ENCODE results near the gene UTP4.
"Not testable (repeated sequence)": the region's sequence is repeated elsewhere in the genome, so short reads cannot be mapped to it uniquely, and the experiment has no call there.

The UTP4 gene

DNA sequence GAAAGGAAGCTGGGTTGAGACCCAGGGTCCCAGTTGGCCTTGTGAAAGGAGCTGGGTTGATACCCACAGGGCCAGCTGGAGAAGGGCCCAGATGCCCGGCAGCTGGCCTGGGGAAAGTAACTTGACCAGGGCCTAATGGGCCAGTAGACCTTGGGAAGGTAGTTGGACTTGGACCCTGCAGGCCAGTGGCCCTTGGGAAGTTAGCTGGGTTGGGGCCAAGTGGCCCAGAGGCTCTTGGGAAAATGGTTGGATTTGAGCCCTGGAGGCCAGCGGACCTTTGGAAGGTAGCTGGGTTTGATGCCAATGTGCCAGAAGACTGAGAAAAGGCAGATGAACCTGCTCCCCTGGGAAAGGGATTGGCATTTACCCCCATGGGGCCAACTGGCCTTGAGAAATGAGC, 13.5 kb upstream of the UTP4 start:
- Histone ChIP-seq H3K79me2 (ENCODE audit: low read length) (peaks cover 4% of the 10 kb centered on the region; the same call in 1 of the 2 replicates), H4K20me1 (ENCODE audit: insufficient read depth, low read length) (peaks cover 10% of the 10 kb centered on the region), H3K4me1 (ENCODE audit: low read length) (no peaks in the 10 kb centered on the region), H3K4me2 (ENCODE audit: low read length) (no peak overlapping the region), H3K27me3 (ENCODE audit: low read depth, low read length) (no peaks in the 10 kb centered on the region), H3K4me3 (ENCODE audit: low read length) (no peak overlapping the region), H3K9me3 (ENCODE audit: insufficient read depth, low read length) (no peaks in the 10 kb centered on the region), H3K9ac (ENCODE audit: low read length) (no peak overlapping the region), H2AFZ (ENCODE audit: low read depth, low read length) (no peak overlapping the region), H3K27ac (ENCODE audit: low read length) (no peak overlapping the region), H3K36me3 (replicated peaks; ENCODE audit: low read depth, low read length) (peaks cover 26% of the 10 kb centered on the region)
- TF ChIP-seq, protein P1, sequence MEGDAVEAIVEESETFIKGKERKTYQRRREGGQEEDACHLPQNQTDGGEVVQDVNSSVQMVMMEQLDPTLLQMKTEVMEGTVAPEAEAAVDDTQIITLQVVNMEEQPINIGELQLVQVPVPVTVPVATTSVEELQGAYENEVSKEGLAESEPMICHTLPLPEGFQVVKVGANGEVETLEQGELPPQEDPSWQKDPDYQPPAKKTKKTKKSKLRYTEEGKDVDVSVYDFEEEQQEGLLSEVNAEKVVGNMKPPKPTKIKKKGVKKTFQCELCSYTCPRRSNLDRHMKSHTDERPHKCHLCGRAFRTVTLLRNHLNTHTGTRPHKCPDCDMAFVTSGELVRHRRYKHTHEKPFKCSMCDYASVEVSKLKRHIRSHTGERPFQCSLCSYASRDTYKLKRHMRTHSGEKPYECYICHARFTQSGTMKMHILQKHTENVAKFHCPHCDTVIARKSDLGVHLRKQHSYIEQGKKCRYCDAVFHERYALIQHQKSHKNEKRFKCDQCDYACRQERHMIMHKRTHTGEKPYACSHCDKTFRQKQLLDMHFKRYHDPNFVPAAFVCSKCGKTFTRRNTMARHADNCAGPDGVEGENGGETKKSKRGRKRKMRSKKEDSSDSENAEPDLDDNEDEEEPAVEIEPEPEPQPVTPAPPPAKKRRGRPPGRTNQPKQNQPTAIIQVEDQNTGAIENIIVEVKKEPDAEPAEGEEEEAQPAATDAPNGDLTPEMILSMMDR (IDR thresholded peaks at IDR 0.05; ENCODE audit: low read depth, low read length): no peak
- no peak for TF ChIP-seq EZH2phosphoT487 (IDR thresholded peaks at IDR 0.05; ENCODE audit: low read depth)

DNA sequence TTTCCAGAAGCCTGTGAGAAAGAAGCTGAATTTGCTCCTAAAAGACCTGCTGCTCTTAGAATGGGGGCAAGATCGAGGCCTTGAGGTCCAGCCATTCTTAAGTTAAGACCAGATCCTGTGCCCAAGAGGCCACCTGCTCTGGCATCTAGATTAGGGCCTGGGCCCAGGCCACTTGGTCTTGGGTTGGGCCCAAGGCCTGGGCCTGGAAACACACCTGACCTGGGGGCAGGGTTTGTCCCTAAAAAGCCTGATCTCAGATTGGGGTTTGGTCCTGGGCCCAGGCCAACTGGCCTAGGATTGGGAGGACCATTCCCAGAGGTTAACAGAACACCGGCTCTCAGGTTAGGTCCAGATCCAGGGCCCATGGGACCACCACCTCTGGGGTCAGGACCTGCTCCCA, 12.9 kb upstream of the UTP4 start:
- TF ChIP-seq, protein P1 (IDR thresholded peaks at IDR 0.05; ENCODE audit: low read depth, low read length): no peak
- TF ChIP-seq EZH2phosphoT487 (IDR thresholded peaks at IDR 0.05; ENCODE audit: low read depth): no peak
- no peak overlapping the region for H2AFZ ChIP-seq (ENCODE audit: low read depth, low read length)
- H3K4me2 ChIP-seq (ENCODE audit: low read length): no peak overlapping the region
- no peaks in the 10 kb centered on the region for H3K4me1 ChIP-seq (ENCODE audit: low read length)
- H3K27ac ChIP-seq (ENCODE audit: low read length): no peak overlapping the region
- peaks cover 10% of the 10 kb centered on the region for H4K20me1 ChIP-seq (ENCODE audit: insufficient read depth, low read length)
- H3K9ac ChIP-seq (ENCODE audit: low read length): no peak overlapping the region
- no peaks in the 10 kb centered on the region for H3K27me3 ChIP-seq (ENCODE audit: low read depth, low read length)
- no peaks in the 10 kb centered on the region for H3K9me3 ChIP-seq (ENCODE audit: insufficient read depth, low read length)
- H3K79me2 ChIP-seq (ENCODE audit: low read length): peaks cover 8% of the 10 kb centered on the region; the same call in 1 of the 2 replicates
- H3K4me3 ChIP-seq (ENCODE audit: low read length): no peak overlapping the region
- peaks cover 26% of the 10 kb centered on the region for H3K36me3 ChIP-seq (replicated peaks; ENCODE audit: low read depth, low read length)

DNA sequence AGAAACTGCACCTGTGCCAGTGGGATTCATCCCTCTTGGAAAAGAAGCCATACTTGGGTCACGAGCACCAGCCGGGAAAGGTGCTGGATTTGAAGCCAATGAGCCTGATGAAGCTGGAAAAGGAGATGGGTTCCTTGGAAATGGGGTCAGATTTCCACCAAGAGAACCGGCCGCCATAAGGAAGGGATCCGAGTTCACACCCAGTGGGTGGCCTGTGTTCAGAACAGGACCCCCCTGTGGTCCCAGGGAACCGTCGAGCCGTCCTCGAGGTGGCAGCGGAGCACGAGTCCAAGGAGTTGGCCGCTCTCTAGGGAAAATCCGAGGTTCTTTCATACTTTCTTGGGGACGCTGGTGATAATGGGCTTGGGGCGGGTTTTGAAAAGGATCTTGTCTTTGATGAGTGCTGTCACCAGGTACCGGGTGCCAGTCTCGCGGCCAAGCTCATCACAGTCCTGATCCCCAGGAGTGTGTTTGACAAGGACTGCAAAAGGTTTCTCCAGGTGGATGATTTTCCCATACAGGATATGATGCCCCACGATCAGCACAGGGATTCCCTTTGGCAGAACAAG, 12.3 kb upstream of the UTP4 start:
- no peak overlapping the region for H3K9ac ChIP-seq (ENCODE audit: low read length)
- no peaks in the 10 kb centered on the region for H3K4me1 ChIP-seq (ENCODE audit: low read length)
- no peak overlapping the region for H3K27ac ChIP-seq (ENCODE audit: low read length)
- no peak overlapping the region for H3K4me3 ChIP-seq (ENCODE audit: low read length)
- no peak overlapping the region for H3K4me2 ChIP-seq (ENCODE audit: low read length)
- no peaks in the 10 kb centered on the region for H3K9me3 ChIP-seq (ENCODE audit: insufficient read depth, low read length)
- peaks cover 26% of the 10 kb centered on the region for H3K36me3 ChIP-seq (replicated peaks; ENCODE audit: low read depth, low read length)
- H3K79me2 ChIP-seq (ENCODE audit: low read length): peaks cover 11% of the 10 kb centered on the region
- H3K27me3 ChIP-seq (ENCODE audit: low read depth, low read length): no peaks in the 10 kb centered on the region
- H4K20me1 ChIP-seq (ENCODE audit: insufficient read depth, low read length): peaks cover 9% of the 10 kb centered on the region
- H2AFZ ChIP-seq (ENCODE audit: low read depth, low read length): no peak overlapping the region
- TF ChIP-seq, protein P1 (IDR thresholded peaks at IDR 0.05; ENCODE audit: low read depth, low read length): no peak
- TF ChIP-seq EZH2phosphoT487 (IDR thresholded peaks at IDR 0.05; ENCODE audit: low read depth): no peak

DNA sequence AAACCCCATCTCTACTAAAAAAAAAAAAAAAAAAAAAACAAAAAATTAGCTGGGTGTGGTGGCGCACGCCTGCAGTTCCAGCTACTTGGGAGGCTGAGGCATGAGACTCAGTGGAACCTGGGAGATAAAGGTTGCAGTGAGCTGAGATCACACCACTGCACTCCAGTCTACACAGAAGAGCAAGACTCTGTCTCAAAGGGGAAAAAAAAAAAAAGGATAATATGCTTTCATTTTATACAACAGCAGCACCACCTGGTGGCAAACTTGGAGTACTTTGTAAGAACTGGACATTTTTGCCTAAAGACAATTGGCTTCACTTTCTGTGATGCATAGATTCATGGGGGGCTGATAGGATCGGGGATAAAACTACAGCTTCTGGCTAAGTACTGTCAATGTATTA, 8.5 kb upstream of the UTP4 start:
- no peak overlapping the region for H2AFZ ChIP-seq (ENCODE audit: low read depth, low read length)
- no peak overlapping the region for H3K9ac ChIP-seq (ENCODE audit: low read length)
- H3K4me1 ChIP-seq (ENCODE audit: low read length): no peaks in the 10 kb centered on the region
- H3K4me3 ChIP-seq (ENCODE audit: low read length): no peak overlapping the region
- TF ChIP-seq EZH2phosphoT487 (IDR thresholded peaks at IDR 0.05; ENCODE audit: low read depth): no peak
- TF ChIP-seq, protein P1 (IDR thresholded peaks at IDR 0.05; ENCODE audit: low read depth, low read length): peak; percentile 67
- H3K4me2 ChIP-seq (ENCODE audit: low read length): no peak overlapping the region
- peaks cover 46% of the 10 kb centered on the region for H3K79me2 ChIP-seq (ENCODE audit: low read length)
- H4K20me1 ChIP-seq (ENCODE audit: insufficient read depth, low read length): peaks cover 17% of the 10 kb centered on the region
- H3K27ac ChIP-seq (ENCODE audit: low read length): no peak overlapping the region
- peaks cover 18% of the 10 kb centered on the region for H3K36me3 ChIP-seq (replicated peaks; ENCODE audit: low read depth, low read length)
- H3K9me3 ChIP-seq (ENCODE audit: insufficient read depth, low read length): no peaks in the 10 kb centered on the region
- no peaks in the 10 kb centered on the region for H3K27me3 ChIP-seq (ENCODE audit: low read depth, low read length)

DNA sequence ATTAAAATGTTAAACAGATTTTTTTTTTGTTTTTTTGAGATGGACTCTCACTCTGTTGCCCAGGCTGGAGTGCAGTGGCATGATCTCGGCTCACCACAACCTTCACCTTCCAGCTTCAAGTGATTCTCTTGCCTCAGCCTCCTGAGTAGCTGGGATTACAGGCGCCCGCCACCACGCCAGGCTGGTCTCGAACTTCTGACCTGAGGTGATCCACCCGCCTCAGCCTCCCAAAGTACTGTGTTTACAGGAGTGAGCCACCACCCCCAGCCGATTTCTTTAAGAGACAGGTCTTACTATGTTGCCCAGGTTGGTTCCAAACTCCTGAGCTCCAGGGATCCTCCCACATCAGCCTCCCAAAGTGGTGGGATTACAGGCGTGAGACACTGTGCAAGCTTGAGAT, 8.0 kb upstream of the UTP4 start:
- not testable (repeated sequence) for H3K27me3 ChIP-seq (ENCODE audit: low read depth, low read length); H3K9me3 ChIP-seq (ENCODE audit: insufficient read depth, low read length); H3K4me3 ChIP-seq (ENCODE audit: low read length); H3K27ac ChIP-seq (ENCODE audit: low read length); H2AFZ ChIP-seq (ENCODE audit: low read depth, low read length); H3K9ac ChIP-seq (ENCODE audit: low read length); H3K4me1 ChIP-seq (ENCODE audit: low read length); H3K4me2 ChIP-seq (ENCODE audit: low read length)
- Histone ChIP-seq H3K79me2 (ENCODE audit: low read length) (peaks cover 50% of the 10 kb centered on the region), H4K20me1 (ENCODE audit: insufficient read depth, low read length) (peaks cover 18% of the 10 kb centered on the region), H3K36me3 (replicated peaks; ENCODE audit: low read depth, low read length) (peaks cover 16% of the 10 kb centered on the region)

DNA sequence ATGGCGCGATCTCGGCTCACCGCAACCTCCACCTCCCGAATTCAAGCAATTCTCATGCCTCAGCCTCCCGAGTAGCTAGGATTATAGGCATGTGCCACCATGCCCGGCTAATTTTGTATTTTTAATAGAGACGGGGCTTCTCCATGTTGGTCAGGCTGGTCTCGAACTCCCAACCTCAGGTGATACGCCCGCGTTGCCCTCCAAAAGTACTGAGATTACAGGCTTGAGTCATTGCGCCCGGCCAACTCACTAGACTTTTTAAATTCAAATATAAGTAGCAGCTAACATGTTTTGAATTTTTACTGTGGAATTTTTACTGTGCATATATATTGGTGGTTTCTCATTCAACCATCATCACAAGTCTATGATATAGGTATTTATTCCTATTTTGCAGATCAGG, 7.5 kb upstream of the UTP4 start:
- not testable (repeated sequence) for H3K9ac ChIP-seq (ENCODE audit: low read length); H3K27ac ChIP-seq (ENCODE audit: low read length); H2AFZ ChIP-seq (ENCODE audit: low read depth, low read length); H3K27me3 ChIP-seq (ENCODE audit: low read depth, low read length); H3K4me2 ChIP-seq (ENCODE audit: low read length); H3K4me1 ChIP-seq (ENCODE audit: low read length); H3K9me3 ChIP-seq (ENCODE audit: insufficient read depth, low read length); H3K4me3 ChIP-seq (ENCODE audit: low read length)
- peaks cover 21% of the 10 kb centered on the region for H3K36me3 ChIP-seq (replicated peaks; ENCODE audit: low read depth, low read length)
- H3K79me2 ChIP-seq (ENCODE audit: low read length): peaks cover 55% of the 10 kb centered on the region
- peaks cover 22% of the 10 kb centered on the region for H4K20me1 ChIP-seq (ENCODE audit: insufficient read depth, low read length)
